ENCODE data around the gene DNASE1L1. TPM values are rescaled to one million over a fixed set of nuclear protein-coding genes. Genes with fewer than 3 reads are reported as not detected.

The DNASE1L1 gene
- total RNA-seq, 1 donor from 2014 or later, result 24.8 TPM

GRCh38 chrX:154436983-154437752 is 28.1 kb upstream of the DNASE1L1 start, which contains the start of gene GDI1:
Gene GDI1 (plus strand): TSS chrX:154437154. CDS start chrX:154437255, 101 bp downstream.
- intact Hi-C loops (cut with micrococcal nuclease), result loop anchor here (1.0 to 5.0 kb wide), 3 partner anchors 9 to 66 kb away; partner anchors contain the start of genes ATP6AP1 and RPL10

GRCh38 chrX:154436374-154436982 is 27.4 kb upstream of the DNASE1L1 start:
- intact Hi-C loops (cut with micrococcal nuclease), result loop anchor here (1.0 to 5.0 kb wide), 3 partner anchors 8 to 66 kb away; partner anchors contain the start of genes ATP6AP1 and RPL10

- intact Hi-C loops (cut with micrococcal nuclease), result loop anchor here (5.0 kb wide), 1 partner anchor 38 kb away; the partner anchor contains the start of gene RPL10
These were observed 26.2 kb upstream of the DNASE1L1 start for GRCh38 chrX:154435171-154435733.

- intact Hi-C loops (cut with micrococcal nuclease), result loop anchor here (5.0 kb wide), 1 partner anchor 37 kb away; the partner anchor contains the start of gene RPL10
These were observed 25.5 kb upstream of the DNASE1L1 start for GRCh38 chrX:154434394-154435168.

GRCh38 chrX:154433605-154434004 is 24.6 kb upstream of the DNASE1L1 start:
- intact Hi-C loops (cut with micrococcal nuclease), result no loop called here

- intact Hi-C loops (cut with micrococcal nuclease), result no loop called here
These were observed 23.2 kb upstream of the DNASE1L1 start for GRCh38 chrX:154432210-154432609.

GRCh38 chrX:154431341-154431740 is 22.3 kb upstream of the DNASE1L1 start:
- intact Hi-C loops (cut with micrococcal nuclease), result no loop called here

- intact Hi-C loops (cut with micrococcal nuclease), result no loop called here
These were observed 21.9 kb upstream of the DNASE1L1 start for GRCh38 chrX:154430916-154431315.

- intact Hi-C loops (cut with micrococcal nuclease), result no loop called here
These were observed 21.4 kb upstream of the DNASE1L1 start for GRCh38 chrX:154430479-154430878.

GRCh38 chrX:154429711-154430110 is 20.7 kb upstream of the DNASE1L1 start:
- intact Hi-C loops (cut with micrococcal nuclease), result loop anchor here (2.0 kb wide), 2 partner anchors 29 to 61 kb away; partner anchors contain the start of genes PLXNA3 and SLC10A3

- intact Hi-C loops (cut with micrococcal nuclease), result loop anchor here (1.0 to 2.0 kb wide), 4 partner anchors 8 to 62 kb away; partner anchors contain the start of genes PLXNA3 and SLC10A3
These were observed 19.4 kb upstream of the DNASE1L1 start, which contains the start of gene ATP6AP1 for GRCh38 chrX:154428176-154429171. Gene ATP6AP1 (plus strand): TSS chrX:154428677. CDS start chrX:154428693, 16 bp downstream.

GRCh38 chrX:154426916-154427770 is 18.1 kb upstream of the DNASE1L1 start:
- intact Hi-C loops (cut with micrococcal nuclease), result no loop called here

GRCh38 chrX:154420402-154420756 is 11.3 kb upstream of the DNASE1L1 start:
- intact Hi-C loops (cut with micrococcal nuclease), result no loop called here

GRCh38 chrX:154419688-154420401 is 10.8 kb upstream of the DNASE1L1 start:
- intact Hi-C loops (cut with micrococcal nuclease), result no loop called here

- intact Hi-C loops (cut with micrococcal nuclease), result no loop called here
These were observed 10.1 kb upstream of the DNASE1L1 start for GRCh38 chrX:154419189-154419588.

GRCh38 chrX:154417157-154417556 is 8.1 kb upstream of the DNASE1L1 start:
- intact Hi-C loops (cut with micrococcal nuclease), result no loop called here

GRCh38 chrX:154413142-154413541 is 4.1 kb upstream of the DNASE1L1 start:
- intact Hi-C loops (cut with micrococcal nuclease), result loop anchor here (2.0 to 5.0 kb wide), 2 partner anchors 64 to 104 kb away; partner anchors contain the start of genes FAM3A and LAGE3

- intact Hi-C loops (cut with micrococcal nuclease), result loop anchor here (1.0 to 5.0 kb wide), 3 partner anchors 16 to 104 kb away; partner anchors contain the start of genes ATP6AP1, FAM3A and LAGE3
These were observed 3.4 kb upstream of the DNASE1L1 start for GRCh38 chrX:154412468-154412867.
